Stimulated activated naive CD4-positive, alpha-beta T cell treated with Interleukin-2 at 50 U/mL for 16 hours (primary cell): ENCODE results near the gene NFS1.
"Not testable (repeated sequence)": the region's sequence is repeated elsewhere in the genome, so short reads cannot be mapped to it uniquely, and the experiment has no call there.

Experiments used
- DNase-seq: peaks from one replicate; lab custom pipeline; 2025; lab: John Stamatoyannopoulos, UW

Gene NFS1

GRCh38 chr20:35699127-35699956 lies at the start of gene NFS1, which contains the start of gene ROMO1:
Gene NFS1, minus strand, starts transcription at chr20:35699352. Its CDS starts 64 bp downstream, at chr20:35699288.
Gene ROMO1, plus strand, starts transcription at chr20:35699405. Its CDS starts 228 bp downstream, at chr20:35699633.
- peak; percentile 86 for DNase-seq

GRCh38 chr20:35744492-35744841 lies 45.3 kb upstream of the NFS1 start:
- not testable (repeated sequence) for DNase-seq

GRCh38 chr20:35743693-35744491 lies 44.7 kb upstream of the NFS1 start:
- no peak for DNase-seq

- no peak for DNase-seq
Measured at GRCh38 chr20:35742741-35743523, 43.8 kb upstream of the NFS1 start.

- peak; percentile 99 for DNase-seq
Measured at GRCh38 chr20:35741892-35742740, 43.0 kb upstream of the NFS1 start, which contains the start of gene RBM39. Gene RBM39, minus strand, starts transcription at chr20:35742260. Its CDS starts 1,386 bp downstream, at chr20:35740874.

- no peak for DNase-seq
Measured at GRCh38 chr20:35739294-35740163, 40.4 kb upstream of the NFS1 start.

GRCh38 chr20:35738410-35739179 lies 39.4 kb upstream of the NFS1 start:
- no peak for DNase-seq

- no peak for DNase-seq
Measured at GRCh38 chr20:35737865-35738333, 38.7 kb upstream of the NFS1 start.

- DNase-seq = no peak
Measured at GRCh38 chr20:35735826-35736470, 36.8 kb upstream of the NFS1 start.

- DNase-seq = no peak
Measured at GRCh38 chr20:35734777-35735649, 35.9 kb upstream of the NFS1 start.

GRCh38 chr20:35734374-35734773 lies 35.2 kb upstream of the NFS1 start:
- no peak for DNase-seq

- DNase-seq = no peak
Measured at GRCh38 chr20:35732644-35732982, 33.5 kb upstream of the NFS1 start.

- no peak for DNase-seq
Measured at GRCh38 chr20:35731862-35732643, 32.9 kb upstream of the NFS1 start.

- no peak for DNase-seq
Measured at GRCh38 chr20:35731469-35731788, 32.3 kb upstream of the NFS1 start.

GRCh38 chr20:35730583-35731468 lies 31.7 kb upstream of the NFS1 start:
- DNase-seq = no peak
